ENCODE results near the gene SV2A. TPM values are rescaled to one million over a fixed set of nuclear protein-coding genes. Genes with fewer than 3 reads are reported as not detected.

Gene SV2A
- total RNA-seq, 2 experiments from 2014 or later, result 1.0 to 1.9 TPM

GRCh38 chr1:149927056-149927562, 9.5 kb upstream of the SV2A start:
- Histone ChIP-seq H3K9me2 (ENCODE audit: insufficient read depth, low read length) (no peaks in the 10 kb centered on the region), H3K27ac (ENCODE audit: low read depth, low read length, poor library complexity, severe bottlenecking) (peak overlapping the region; percentile 89), H3K9me3 (ENCODE audit: low read length) (no peaks in the 10 kb centered on the region), H4K20me1 (ENCODE audit: insufficient read depth, low read length) (peaks cover 6% of the 10 kb centered on the region; the same call in 1 of the 2 replicates), H3K4me1 (ENCODE audit: insufficient read depth, low read length, poor library complexity, severe bottlenecking) (peaks cover 37% of the 10 kb centered on the region), H3K79me2 (ENCODE audit: insufficient read depth, low read depth, low read length) (peaks cover 24% of the 10 kb centered on the region), H3K36me3 (ENCODE audit: insufficient read depth, low read length) (peaks cover 48% of the 10 kb centered on the region), H3K4me3 (ENCODE audit: low read depth, low read length, poor library complexity, severe bottlenecking) (peak overlapping the region; percentile 81), H2AFZ (ENCODE audit: low read length) (no peak overlapping the region; the same call in 1 of the 2 replicates), H3K4me2 (ENCODE audit: low read length) (peak overlapping the region; percentile 76)
- DNase-seq (ENCODE audit: low spot score), result no peak
- intact Hi-C loops (cut with micrococcal nuclease; ENCODE audit: unreplicated experiment), result loop anchor here (2.0 kb wide), 1 partner anchor 38 kb away; no protein-coding TSS in a partner anchor
- POLR2A ChIA-PET, result no interaction called here
- no TSS peak for BruUV-seq (replicated peaks)
- TF ChIP-seq CTCF (conservative IDR thresholded peaks at IDR 0.05; ENCODE audit: low read length) (no peak), EZH2phosphoT487 (IDR thresholded peaks at IDR 0.05; ENCODE audit: borderline replicate concordance, low read depth, low read length) (no peak)
- CTCF ChIA-PET (ENCODE audit: unreplicated experiment), result no interaction called here

- Histone ChIP-seq H3K27ac (ENCODE audit: low read depth, low read length, poor library complexity, severe bottlenecking) (no peak overlapping the region), H2AFZ (ENCODE audit: low read length) (no peak overlapping the region), H3K36me3 (ENCODE audit: insufficient read depth, low read length) (peaks cover 52% of the 10 kb centered on the region), H3K4me2 (ENCODE audit: low read length) (peak overlapping the region; percentile 76), H3K9me2 (ENCODE audit: insufficient read depth, low read length) (no peaks in the 10 kb centered on the region), H3K4me1 (ENCODE audit: insufficient read depth, low read length, poor library complexity, severe bottlenecking) (peaks cover 37% of the 10 kb centered on the region), H3K79me2 (ENCODE audit: insufficient read depth, low read depth, low read length) (peaks cover 24% of the 10 kb centered on the region), H3K9me3 (ENCODE audit: low read length) (no peaks in the 10 kb centered on the region), H3K4me3 (ENCODE audit: low read depth, low read length, poor library complexity, severe bottlenecking) (peak overlapping the region; percentile 81), H4K20me1 (ENCODE audit: insufficient read depth, low read length) (peaks cover 6% of the 10 kb centered on the region; the same call in 1 of the 2 replicates)
- DNase-seq (ENCODE audit: low spot score), result no peak
- no peak for TF ChIP-seq EZH2phosphoT487 (IDR thresholded peaks at IDR 0.05; ENCODE audit: borderline replicate concordance, low read depth, low read length)
- ChIA-PET POLR2A (no interaction called here), CTCF (ENCODE audit: unreplicated experiment) (no interaction called here)
- BruUV-seq (replicated peaks), result TSS peak; percentile 74
- intact Hi-C loops (cut with micrococcal nuclease; ENCODE audit: unreplicated experiment), result loop anchor here (2.0 kb wide), 1 partner anchor 37 kb away; no protein-coding TSS in a partner anchor
Measured at GRCh38 chr1:149926296-149926695, 8.7 kb upstream of the SV2A start.

GRCh38 chr1:149925751-149926150, 8.1 kb upstream of the SV2A start:
- H3K9me3 ChIP-seq (ENCODE audit: low read length), result no peaks in the 10 kb centered on the region
- H3K4me1 ChIP-seq (ENCODE audit: insufficient read depth, low read length, poor library complexity, severe bottlenecking), result peaks cover 37% of the 10 kb centered on the region
- peak overlapping the region; percentile 81 for H3K4me3 ChIP-seq (ENCODE audit: low read depth, low read length, poor library complexity, severe bottlenecking)
- POLR2A ChIA-PET, result no interaction called here
- CTCF ChIA-PET (ENCODE audit: unreplicated experiment), result no interaction called here
- H3K9me2 ChIP-seq (ENCODE audit: insufficient read depth, low read length), result no peaks in the 10 kb centered on the region
- intact Hi-C loops (cut with micrococcal nuclease; ENCODE audit: unreplicated experiment), result loop anchor here (2.0 kb wide), 1 partner anchor 37 kb away; no protein-coding TSS in a partner anchor
- H4K20me1 ChIP-seq (ENCODE audit: insufficient read depth, low read length), result peaks cover 6% of the 10 kb centered on the region; the same call in 1 of the 2 replicates
- no TSS peak for BruUV-seq (replicated peaks)
- DNase-seq (ENCODE audit: low spot score), result no peak
- H3K79me2 ChIP-seq (ENCODE audit: insufficient read depth, low read depth, low read length), result peaks cover 24% of the 10 kb centered on the region
- peaks cover 56% of the 10 kb centered on the region for H3K36me3 ChIP-seq (ENCODE audit: insufficient read depth, low read length)
- peak overlapping the region; percentile 76 for H3K4me2 ChIP-seq (ENCODE audit: low read length)
- TF ChIP-seq EZH2phosphoT487 (IDR thresholded peaks at IDR 0.05; ENCODE audit: borderline replicate concordance, low read depth, low read length), result no peak
- no peak overlapping the region for H2AFZ ChIP-seq (ENCODE audit: low read length)
- H3K27ac ChIP-seq (ENCODE audit: low read depth, low read length, poor library complexity, severe bottlenecking), result no peak overlapping the region

Data from OCI-LY7 (cell line).